ENCODE measurements around the gene ZNF646. TPM values are rescaled to one million over a fixed set of nuclear protein-coding genes. Genes with fewer than 3 reads are reported as not detected.

The ZNF646 gene
- total and polyA plus RNA-seq, 2 donors (not counting 3 experiments of a cell fraction or from before 2014, with no cell fraction given) = 4.1 to 15.9 TPM

- dilution Hi-C loops (cut with MboI; ENCODE audit: extremely low pct_ligation_motif_present, low sequenced_read_pairs) = no loop called here
- H3K9ac ChIP-seq (replicated peaks; ENCODE audit: extremely low read depth, insufficient read depth, low read length) = no peak overlapping the region
Measured at GRCh38 chr16:31042866-31043265, 31.4 kb upstream of the ZNF646 start.

More at GRCh38 chr16:31042866-31043265, 31.4 kb upstream of the ZNF646 start:
- Histone ChIP-seq H3K4me3 (replicated peaks in 1 of 3; ENCODE audit: insufficient read depth in 1 of 3, low read depth in 1 of 3, low read length in 3 of 3) (no peak overlapping the region), H3K4me2 (ENCODE audit: insufficient read depth, low read length) (no peak overlapping the region), H3K79me2 (ENCODE audit: control insufficient read depth, insufficient read depth, low read length) (no peaks in the 10 kb centered on the region), H2AFZ (ENCODE audit: low read depth, low read length) (no peak overlapping the region), H3K9me1 (replicated peaks; ENCODE audit: control insufficient read depth, extremely low read depth, insufficient read depth, low read length) (no peaks in the 10 kb centered on the region), H3K27ac (ENCODE audit: insufficient read depth, low read depth, low read length) (no peak overlapping the region), H3K36me3 (ENCODE audit: control insufficient read depth in 2 of 2, extremely low read depth in 1 of 2, insufficient read depth in 2 of 2, low read length in 2 of 2) (peaks cover 0 to 25% of the 10 kb centered on the region in 2 experiments), H3K4me1 (ENCODE audit: control insufficient read depth, extremely low read depth, insufficient read depth, low read length) (no peaks in the 10 kb centered on the region), H3K27me3 (ENCODE audit: control insufficient read depth in 2 of 2, insufficient read depth in 2 of 2, low read length in 2 of 2) (no peaks in the 10 kb centered on the region), H4K20me1 (replicated peaks; ENCODE audit: control insufficient read depth, extremely low read depth, insufficient read depth, low read length) (no peaks in the 10 kb centered on the region), H3K9me3 (replicated peaks; ENCODE audit: control insufficient read depth, insufficient read depth, low read length) (no peaks in the 10 kb centered on the region)
- POLR2A ChIA-PET = interaction anchor here (0.6 kb wide), 1 partner anchor 28 kb away, joined by 3 read pairs; no protein-coding TSS in a partner anchor
- intact Hi-C loops (cut with micrococcal nuclease) = no loop called here
- TF ChIP-seq FOS (IDR thresholded peaks at IDR 0.05; ENCODE audit: borderline replicate concordance, insufficient read depth, low read length) (no peak), EZH2 (IDR thresholded peaks at IDR 0.05; ENCODE audit: borderline replicate concordance, low read depth, low read length, severe bottlenecking) (no peak), MYC (IDR thresholded peaks at IDR 0.05; ENCODE audit: low read depth, low read length) (no peak), GATA2 (IDR thresholded peaks at IDR 0.05; ENCODE audit: insufficient read depth, insufficient read length, low read depth, low read length) (no peak), POLR2AphosphoS5 (IDR thresholded peaks at IDR 0.05; ENCODE audit: insufficient read depth, low read depth, low read length) (no peak), JUN (IDR thresholded peaks at IDR 0.05; ENCODE audit: borderline replicate concordance, insufficient read depth, insufficient read length, low read depth) (no peak), POLR2A (IDR thresholded peaks at IDR 0.05; ENCODE audit: low read depth, low read length) (no peak)
- TF ChIP-seq, protein P1, sequence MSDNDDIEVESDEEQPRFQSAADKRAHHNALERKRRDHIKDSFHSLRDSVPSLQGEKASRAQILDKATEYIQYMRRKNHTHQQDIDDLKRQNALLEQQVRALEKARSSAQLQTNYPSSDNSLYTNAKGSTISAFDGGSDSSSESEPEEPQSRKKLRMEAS (IDR thresholded peaks at IDR 0.05; ENCODE audit: insufficient read depth, insufficient read length) = no peak
- TF ChIP-seq, protein P2, sequence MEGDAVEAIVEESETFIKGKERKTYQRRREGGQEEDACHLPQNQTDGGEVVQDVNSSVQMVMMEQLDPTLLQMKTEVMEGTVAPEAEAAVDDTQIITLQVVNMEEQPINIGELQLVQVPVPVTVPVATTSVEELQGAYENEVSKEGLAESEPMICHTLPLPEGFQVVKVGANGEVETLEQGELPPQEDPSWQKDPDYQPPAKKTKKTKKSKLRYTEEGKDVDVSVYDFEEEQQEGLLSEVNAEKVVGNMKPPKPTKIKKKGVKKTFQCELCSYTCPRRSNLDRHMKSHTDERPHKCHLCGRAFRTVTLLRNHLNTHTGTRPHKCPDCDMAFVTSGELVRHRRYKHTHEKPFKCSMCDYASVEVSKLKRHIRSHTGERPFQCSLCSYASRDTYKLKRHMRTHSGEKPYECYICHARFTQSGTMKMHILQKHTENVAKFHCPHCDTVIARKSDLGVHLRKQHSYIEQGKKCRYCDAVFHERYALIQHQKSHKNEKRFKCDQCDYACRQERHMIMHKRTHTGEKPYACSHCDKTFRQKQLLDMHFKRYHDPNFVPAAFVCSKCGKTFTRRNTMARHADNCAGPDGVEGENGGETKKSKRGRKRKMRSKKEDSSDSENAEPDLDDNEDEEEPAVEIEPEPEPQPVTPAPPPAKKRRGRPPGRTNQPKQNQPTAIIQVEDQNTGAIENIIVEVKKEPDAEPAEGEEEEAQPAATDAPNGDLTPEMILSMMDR (IDR thresholded peaks at IDR 0.05; ENCODE audit: extremely low read depth in 1 of 2, insufficient read depth in 1 of 2, low read depth in 1 of 2, low read length in 2 of 2) = no peak
- CTCF ChIA-PET = interaction anchor here (0.8 kb wide), 1 partner anchor 58 kb away, joined by 4 read pairs; the partner anchor contains the start of gene HSD3B7
- FAIRE-seq (no peak), DNase-seq (ENCODE audit: low read depth, low spot score) (no peak)
- no TSS peak for BruUV-seq (replicated peaks)

Measured in endothelial cell of umbilical vein (primary cell).